Kidney (tissue), 14 donors: ENCODE measurements around the gene SLC6A11. TPM values are rescaled to one million over a fixed set of nuclear protein-coding genes. Genes with fewer than 3 reads are reported as not detected.

Source experiments
- DNase-seq, 5 donors: peaks; one replicate each; pipeline ENCODE4 v3.0.0-alpha.2; 2013 to 2020
- FAIRE-seq: peaks from 2 replicates; lab custom pipeline; 2012; peaks lifted over from hg19 to GRCh38; lab: Jason Lieb, UNC
- H3K27ac ChIP-seq, 2 donors: one replicate each; pipeline ENCODE4 v1.7.0; 2013; ENCODE audit warnings: low read depth in 2 of 2, low read length in 2 of 2, inconsistent platforms in 1 of 2
- H3K27me3 ChIP-seq: one replicate; pipeline ENCODE4 v1.7.1; 2013; ENCODE audit warnings: low read length, inconsistent platforms; ENCODE audit not compliant: control insufficient read depth, insufficient read depth
- H3K36me3 ChIP-seq, 3 donors: one replicate each; pipeline versions ENCODE4 v1.7.0 to v1.7.1; 2013; ENCODE audit warnings: low read length in 3 of 3, control low read depth in 1 of 3, inconsistent platforms in 1 of 3; ENCODE audit not compliant: insufficient read depth in 3 of 3, control insufficient read depth in 2 of 3
- H3K4me1 ChIP-seq, 3 donors: one replicate each; pipeline versions ENCODE4 v1.7.0 to v1.7.1; 2013; ENCODE audit warnings: low read length in 3 of 3, inconsistent platforms in 1 of 3, low read depth in 1 of 3; ENCODE audit not compliant: control insufficient read depth in 2 of 3, insufficient read depth in 2 of 3
- H3K4me3 ChIP-seq, 3 donors: one replicate each; pipeline versions ENCODE4 v1.7.0 to v1.8.1; 2013; ENCODE audit warnings: low read length in 3 of 3, control low read depth in 1 of 3, inconsistent platforms in 1 of 3
- H3K9ac ChIP-seq, 3 donors: one replicate each; pipeline versions ENCODE4 v1.7.0 to v1.7.1; 2013; ENCODE audit warnings: low read length in 3 of 3, control low read depth in 1 of 3, inconsistent platforms in 1 of 3
- H3K9me3 ChIP-seq, 3 donors: one replicate each; pipeline versions ENCODE4 v1.7.0 to v1.7.1; 2013; ENCODE audit warnings: low read length in 3 of 3, control low read depth in 1 of 3, inconsistent platforms in 1 of 3; ENCODE audit not compliant: control insufficient read depth in 2 of 3, insufficient read depth in 1 of 3
- intact Hi-C: fragments of 100-400 bp; cut with DNase I; formaldehyde crosslinking; loops from one replicate; pipeline ENCODE4 v1.11.1; 2022
- polyA plus RNA-seq: library from polyadenylated mRNA; stranded (reverse); fragments of 350-450 nt; fragmentation: Illumina TruSeq; extraction: RNeasy Lipid Tissue Mini Kit (QIAGEN cat#74804); gene quantifications from one replicate; pipeline ENCODE4 v1.2.3, GENCODE V29; 2014; ENCODE audit warnings: low read depth, low replicate concordance; ENCODE audit not compliant: insufficient read depth
- total RNA-seq: library from RNA; stranded (reverse); fragmentation: NEBNext Ultra II Directional; extraction: Animal tissue kit (Norgen Biotek cat#: 25700); gene quantifications from one replicate; pipeline ENCODE4 v1.2.1, GENCODE V29; 2021
- TF ChIP-seq, protein P1 (sequence below): IDR thresholded peaks from 3 replicates; pipeline ENCODE4 v1.5.1; 2012; ENCODE audit warnings: mild to moderate bottlenecking, moderate library complexity, borderline replicate concordance; ENCODE audit not compliant: insufficient read depth; ENCODE audit errors: extremely low read depth
- donor health status: control.
- donor health status: control.
- donor health status: control.
- donor health status: control.
- donor health status: control.
- donor health status: DM: yes; HTN: yes; CAD: no.
- donor health status: Normal renal cell carcinoma (clear cell type).

Gene SLC6A11
- total and polyA plus RNA-seq, 2 donors from 2014 or later = 0.38 TPM; not detected in 1

DNA sequence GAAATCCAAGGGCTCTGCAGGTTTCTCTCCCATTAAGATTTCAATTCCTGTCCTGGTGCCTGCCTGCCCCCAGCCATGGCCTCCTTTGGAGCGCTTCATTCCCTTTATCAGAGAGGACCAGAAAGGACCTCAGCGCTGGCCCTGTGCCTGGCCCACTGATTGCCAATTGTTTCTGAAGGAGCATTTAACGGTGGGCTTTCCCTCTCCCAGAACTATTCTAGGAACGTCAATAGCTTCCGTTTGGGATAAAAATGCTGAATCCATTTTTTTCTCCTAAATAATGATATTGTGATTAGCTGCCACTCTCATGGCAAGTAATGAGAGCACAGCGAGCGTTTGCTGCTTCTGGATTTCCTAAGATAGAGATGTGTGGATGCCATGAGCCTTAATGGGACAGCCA, 164.3 kb downstream of the SLC6A11 start:
- H3K9me3 ChIP-seq = no peaks in the 10 kb centered on the region
- H3K4me1 ChIP-seq = peaks cover 0 to 3% (median 0%) of the 10 kb centered on the region in 3 donors
- no peak overlapping the region for H3K9ac ChIP-seq
- H3K36me3 ChIP-seq = no peaks in the 10 kb centered on the region
- no peaks in the 10 kb centered on the region for H3K27me3 ChIP-seq
- no peak for FAIRE-seq
- no peak overlapping the region for H3K27ac ChIP-seq
- H3K4me3 ChIP-seq = no peak overlapping the region
- TF ChIP-seq, protein P1, sequence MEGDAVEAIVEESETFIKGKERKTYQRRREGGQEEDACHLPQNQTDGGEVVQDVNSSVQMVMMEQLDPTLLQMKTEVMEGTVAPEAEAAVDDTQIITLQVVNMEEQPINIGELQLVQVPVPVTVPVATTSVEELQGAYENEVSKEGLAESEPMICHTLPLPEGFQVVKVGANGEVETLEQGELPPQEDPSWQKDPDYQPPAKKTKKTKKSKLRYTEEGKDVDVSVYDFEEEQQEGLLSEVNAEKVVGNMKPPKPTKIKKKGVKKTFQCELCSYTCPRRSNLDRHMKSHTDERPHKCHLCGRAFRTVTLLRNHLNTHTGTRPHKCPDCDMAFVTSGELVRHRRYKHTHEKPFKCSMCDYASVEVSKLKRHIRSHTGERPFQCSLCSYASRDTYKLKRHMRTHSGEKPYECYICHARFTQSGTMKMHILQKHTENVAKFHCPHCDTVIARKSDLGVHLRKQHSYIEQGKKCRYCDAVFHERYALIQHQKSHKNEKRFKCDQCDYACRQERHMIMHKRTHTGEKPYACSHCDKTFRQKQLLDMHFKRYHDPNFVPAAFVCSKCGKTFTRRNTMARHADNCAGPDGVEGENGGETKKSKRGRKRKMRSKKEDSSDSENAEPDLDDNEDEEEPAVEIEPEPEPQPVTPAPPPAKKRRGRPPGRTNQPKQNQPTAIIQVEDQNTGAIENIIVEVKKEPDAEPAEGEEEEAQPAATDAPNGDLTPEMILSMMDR = no peak
- no peak for DNase-seq
- intact Hi-C loops = no loop called here

DNA sequence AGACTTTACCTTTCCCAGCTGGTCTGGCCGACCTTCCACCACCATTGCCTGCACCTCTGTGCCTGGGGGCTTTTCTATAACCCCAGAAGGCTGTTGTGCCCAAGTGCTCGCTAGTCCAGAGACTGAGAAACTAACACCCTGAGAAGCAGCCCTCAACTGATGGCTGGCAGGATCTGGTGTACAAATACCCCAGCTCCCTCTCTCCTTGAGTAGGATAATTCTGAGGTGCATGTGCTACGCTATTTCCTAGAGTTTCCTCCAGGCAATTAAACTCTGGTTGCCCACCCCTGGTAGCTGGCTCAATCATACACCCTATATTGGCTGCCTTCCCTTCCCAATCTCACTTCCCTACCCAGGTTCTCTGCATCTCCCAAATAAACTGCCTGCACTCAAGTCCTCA, 165.0 kb downstream of the SLC6A11 start:
- Histone ChIP-seq H3K4me1 (peaks cover 0 to 3% (median 0%) of the 10 kb centered on the region in 3 donors), H3K9ac (no peak overlapping the region), H3K27me3 (no peaks in the 10 kb centered on the region), H3K27ac (no peak overlapping the region), H3K4me3 (no peak overlapping the region), H3K9me3 (no peaks in the 10 kb centered on the region), H3K36me3 (no peaks in the 10 kb centered on the region)
- intact Hi-C loops = no loop called here
- TF ChIP-seq, protein P1 = no peak
- no peak for DNase-seq
- no peak for FAIRE-seq

DNA sequence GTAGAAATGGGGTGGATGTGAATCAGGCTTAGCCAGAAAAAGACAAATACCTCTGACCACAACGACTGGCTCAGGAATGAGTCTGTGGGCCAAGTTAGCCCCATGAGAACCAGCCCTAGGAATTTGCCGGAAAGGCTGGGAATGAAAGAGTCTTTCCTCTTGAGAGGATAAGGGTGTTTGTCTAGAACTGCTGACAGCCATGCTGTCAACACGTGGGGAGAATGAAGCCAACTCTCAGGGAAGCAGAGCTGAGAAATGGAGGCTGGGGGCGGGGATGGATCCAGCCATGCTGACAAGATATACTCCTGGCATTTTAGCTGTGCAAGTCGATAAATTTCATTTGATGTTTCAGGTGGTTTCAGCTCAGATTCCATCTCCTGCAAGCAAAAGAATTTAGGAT, 165.9 kb downstream of the SLC6A11 start:
- Histone ChIP-seq H3K4me1 (peaks cover 0 to 3% (median 0%) of the 10 kb centered on the region in 3 donors), H3K9ac (no peak overlapping the region), H3K9me3 (no peaks in the 10 kb centered on the region), H3K27ac (no peak overlapping the region), H3K36me3 (no peaks in the 10 kb centered on the region), H3K27me3 (no peaks in the 10 kb centered on the region), H3K4me3 (no peak overlapping the region)
- no peak for FAIRE-seq
- intact Hi-C loops = no loop called here
- no peak for DNase-seq
- TF ChIP-seq, protein P1 = no peak

DNA sequence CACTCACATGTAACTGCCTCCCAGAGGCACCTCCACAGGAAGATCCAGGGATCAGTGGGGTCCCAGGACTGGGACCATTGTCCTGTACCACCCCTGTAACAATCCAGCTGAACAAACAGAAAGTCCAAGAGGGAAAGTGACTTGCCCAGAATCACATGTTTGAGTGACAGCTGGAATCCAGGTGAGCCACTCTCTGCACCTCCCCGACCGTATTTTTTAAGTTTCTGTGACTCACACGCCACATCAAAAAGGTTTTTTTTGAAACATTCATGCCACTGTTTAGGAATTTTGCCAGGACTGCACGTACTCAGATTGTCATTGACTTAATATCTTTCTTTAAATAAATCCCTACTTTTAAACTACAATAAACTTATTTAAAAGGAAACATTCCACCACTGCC, 166.8 kb downstream of the SLC6A11 start:
- no peak for FAIRE-seq
- Histone ChIP-seq H3K4me3 (no peak overlapping the region), H3K9me3 (no peaks in the 10 kb centered on the region), H3K27ac (no peak overlapping the region), H3K36me3 (no peaks in the 10 kb centered on the region), H3K27me3 (no peaks in the 10 kb centered on the region), H3K9ac (no peak overlapping the region), H3K4me1 (peaks cover 0 to 3% (median 0%) of the 10 kb centered on the region in 3 donors)
- TF ChIP-seq, protein P1 = no peak
- intact Hi-C loops = no loop called here
- DNase-seq = no peak
